Pancreas (tissue), 10 donors: ENCODE data around the gene ID2. TPM values are rescaled to one million over a fixed set of nuclear protein-coding genes. Genes with fewer than 3 reads are reported as not detected.

Source experiments
- ATAC-seq, 4 donors: fragments of 200-7000 bp; cut with Tn5 transposase; one replicate each; pipeline versions ENCODE4 v1.8.0 to v1.9.1; 2020; ENCODE audit warnings: mild to moderate bottlenecking in 4 of 4, moderate library complexity in 4 of 4
- DNase-seq, 6 donors: peaks; one replicate each; pipeline ENCODE4 v3.0.0-alpha.2; 2020
- FAIRE-seq: peaks from 2 replicates; lab custom pipeline; 2012; peaks lifted over from hg19 to GRCh38; lab: Jason Lieb, UNC
- H3K27ac ChIP-seq, 4 donors: fragments of 200-600 bp; sonication (generic); 1 replicate in 3 of 4; 2 replicates in 1 of 4; pipeline versions ENCODE4 v1.5.0 to v1.8.0; 2020
- H3K27me3 ChIP-seq, 4 donors: fragments of 200-600 bp; one replicate each; pipeline ENCODE4 v1.8.0; 2021
- H3K36me3 ChIP-seq, 3 donors: fragments of 200-600 bp; sonication (generic) in 1 of 3; one replicate each; pipeline versions ENCODE4 v1.5.0 to v1.8.0; 2020 to 2021
- H3K4me1 ChIP-seq, 3 donors: fragments of 200-600 bp; one replicate each; pipeline ENCODE4 v1.8.0; 2021
- H3K4me3 ChIP-seq, 4 donors: fragments of 200-600 bp; sonication (generic) in 2 of 4; one replicate each; pipeline versions ENCODE4 v1.5.0 to v1.8.0; 2020 to 2021
- H3K9me3 ChIP-seq, 4 donors: fragments of 200-600 bp; one replicate each; pipeline ENCODE4 v1.8.0; 2021
- WGBS, 2 donors: extraction: QIAGEN DNeasy Blood & Tissue Kit; methylation state at CpG; one replicate each; pipeline ENCODE4 v1.1.7; 2013; 5-methylcytosine and 5-hydroxymethylcytosine counted together
- intact Hi-C, 3 donors: fragments of 100-400 bp; cut with DNase I; formaldehyde crosslinking; loops; one replicate each; pipeline versions ENCODE4 v1.11.1 to v1.14.2; 2022
- polyA plus RNA-seq, 2 donors: library from polyadenylated mRNA; stranded (reverse); fragments of 200-250 nt; gene quantifications; one replicate each; pipeline ENCODE4 v1.2.3, GENCODE V29; 2013
- total RNA-seq, 6 donors: library from RNA; stranded (reverse); fragmentation: NEBNext Ultra II Directional in 4 of 6; extraction: Animal tissue kit (Norgen Biotek cat#: 25700) in 4 of 6; gene quantifications; one replicate each; pipeline versions ENCODE4 v1.2.1 to v1.2.4, GENCODE V29; 2021 to 2023
- TF ChIP-seq, protein P1 (sequence below), 4 donors: fragments of 200-600 bp; sonication (generic) in 3 of 4; IDR thresholded peaks; one replicate each; pipeline versions ENCODE4 v1.5.0 to v1.8.0; 2021; ENCODE audit warnings: antibody characterized with exemption in 4 of 4
- donor health status: healthy with polysubstance abuse.
- donor health status: DM: no; HTN: no; CAD: no; lungs with moderate emphysema.
- donor health status: DM: no; HTN: no; CAD: no.
- donor health status: control.
- donor health status: control.
- donor health status: Bipolar disorder and iron deficiency.
- donor health status: DM: yes; HTN: yes; CAD: no.
- donor health status: DM: no; HTN: no; CAD: no.
- donor health status: DM: no; HTN: no; CAD: no.
- donor health status: DM: yes; HTN: yes; CAD: no.

Gene ID2
- total and polyA plus RNA-seq, 8 donors = 19.3 to 135 (median 30.1) TPM

DNA sequence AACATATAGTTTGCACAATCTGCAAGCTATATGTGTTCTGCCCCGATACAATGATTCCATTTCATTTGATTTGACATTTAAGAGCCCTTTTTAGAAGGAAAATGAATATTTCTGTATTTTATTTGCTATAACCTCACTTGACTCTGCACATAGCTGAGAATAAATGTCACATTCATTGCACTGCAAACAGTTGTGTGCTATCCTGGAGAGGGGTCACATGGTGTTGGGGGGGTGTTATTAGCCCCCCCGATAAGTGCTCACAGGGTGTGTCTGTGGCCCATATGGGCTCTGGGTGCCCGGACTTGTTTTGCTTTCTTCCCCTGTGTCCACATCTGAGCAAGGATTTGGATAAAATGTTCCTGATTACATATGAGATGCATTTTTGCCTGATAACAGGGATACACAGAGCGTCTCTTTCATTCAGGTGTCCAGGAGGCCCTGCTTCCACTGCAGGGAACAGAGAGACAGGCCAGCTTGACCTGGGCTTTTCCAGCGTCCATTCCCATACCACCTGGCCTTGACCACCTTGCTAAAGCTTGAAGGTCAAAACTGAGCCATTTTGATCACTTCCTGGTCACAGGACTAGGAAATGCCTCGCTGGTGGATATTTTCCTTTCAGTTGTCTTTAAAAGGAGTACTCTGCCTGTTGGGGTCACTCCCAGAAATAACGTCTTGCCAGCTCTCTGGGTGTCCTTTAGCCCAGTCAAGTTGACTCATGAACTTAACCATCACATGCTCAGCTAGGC, 38.4 kb upstream of the ID2 start:
- H3K27me3 ChIP-seq = no peaks in the 10 kb centered on the region
- TF ChIP-seq, protein P1, sequence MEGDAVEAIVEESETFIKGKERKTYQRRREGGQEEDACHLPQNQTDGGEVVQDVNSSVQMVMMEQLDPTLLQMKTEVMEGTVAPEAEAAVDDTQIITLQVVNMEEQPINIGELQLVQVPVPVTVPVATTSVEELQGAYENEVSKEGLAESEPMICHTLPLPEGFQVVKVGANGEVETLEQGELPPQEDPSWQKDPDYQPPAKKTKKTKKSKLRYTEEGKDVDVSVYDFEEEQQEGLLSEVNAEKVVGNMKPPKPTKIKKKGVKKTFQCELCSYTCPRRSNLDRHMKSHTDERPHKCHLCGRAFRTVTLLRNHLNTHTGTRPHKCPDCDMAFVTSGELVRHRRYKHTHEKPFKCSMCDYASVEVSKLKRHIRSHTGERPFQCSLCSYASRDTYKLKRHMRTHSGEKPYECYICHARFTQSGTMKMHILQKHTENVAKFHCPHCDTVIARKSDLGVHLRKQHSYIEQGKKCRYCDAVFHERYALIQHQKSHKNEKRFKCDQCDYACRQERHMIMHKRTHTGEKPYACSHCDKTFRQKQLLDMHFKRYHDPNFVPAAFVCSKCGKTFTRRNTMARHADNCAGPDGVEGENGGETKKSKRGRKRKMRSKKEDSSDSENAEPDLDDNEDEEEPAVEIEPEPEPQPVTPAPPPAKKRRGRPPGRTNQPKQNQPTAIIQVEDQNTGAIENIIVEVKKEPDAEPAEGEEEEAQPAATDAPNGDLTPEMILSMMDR (IDR thresholded peaks at IDR 0.05) = no peak
- FAIRE-seq (no peak), DNase-seq (no peak), ATAC-seq (peak in 2 of 4 donors; percentile 23 to 36)
- 67 to 83% methylated on average over 7 of the region's 7 CpGs for WGBS, 2 donors
- H3K9me3 ChIP-seq = no peaks in the 10 kb centered on the region
- intact Hi-C loops = no loop called here
- no peak overlapping the region for H3K4me3 ChIP-seq
- no peaks in the 10 kb centered on the region for H3K4me1 ChIP-seq
- H3K27ac ChIP-seq = no peak overlapping the region
- no peaks in the 10 kb centered on the region for H3K36me3 ChIP-seq

DNA sequence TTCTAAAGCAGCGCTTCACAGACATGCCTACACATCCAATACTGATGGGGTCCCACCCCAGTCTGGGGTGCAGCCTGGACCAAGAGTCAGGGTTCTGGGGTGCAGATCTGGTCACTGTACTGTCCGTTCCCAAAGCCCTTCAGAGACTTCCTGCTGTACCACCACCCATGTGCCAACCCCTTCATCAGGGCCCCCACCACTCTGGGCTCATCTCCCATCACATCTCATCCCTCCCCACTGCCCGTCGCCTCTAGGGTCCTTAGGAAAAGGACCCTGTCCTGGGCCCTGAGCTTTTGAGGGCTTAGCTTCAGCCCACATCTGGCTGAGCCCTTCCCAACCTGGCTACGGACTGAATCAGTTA, 37.9 kb upstream of the ID2 start:
- 87 to 93% methylated on average over 5 of the region's 5 CpGs for WGBS, 2 donors
- H3K9me3 ChIP-seq = no peaks in the 10 kb centered on the region
- no peaks in the 10 kb centered on the region for H3K4me1 ChIP-seq
- no peaks in the 10 kb centered on the region for H3K36me3 ChIP-seq
- FAIRE-seq (no peak), ATAC-seq (no peak), DNase-seq (no peak)
- intact Hi-C loops = no loop called here
- no peaks in the 10 kb centered on the region for H3K27me3 ChIP-seq
- TF ChIP-seq, protein P1 (IDR thresholded peaks at IDR 0.05) = no peak
- no peak overlapping the region for H3K27ac ChIP-seq
- H3K4me3 ChIP-seq = no peak overlapping the region

DNA sequence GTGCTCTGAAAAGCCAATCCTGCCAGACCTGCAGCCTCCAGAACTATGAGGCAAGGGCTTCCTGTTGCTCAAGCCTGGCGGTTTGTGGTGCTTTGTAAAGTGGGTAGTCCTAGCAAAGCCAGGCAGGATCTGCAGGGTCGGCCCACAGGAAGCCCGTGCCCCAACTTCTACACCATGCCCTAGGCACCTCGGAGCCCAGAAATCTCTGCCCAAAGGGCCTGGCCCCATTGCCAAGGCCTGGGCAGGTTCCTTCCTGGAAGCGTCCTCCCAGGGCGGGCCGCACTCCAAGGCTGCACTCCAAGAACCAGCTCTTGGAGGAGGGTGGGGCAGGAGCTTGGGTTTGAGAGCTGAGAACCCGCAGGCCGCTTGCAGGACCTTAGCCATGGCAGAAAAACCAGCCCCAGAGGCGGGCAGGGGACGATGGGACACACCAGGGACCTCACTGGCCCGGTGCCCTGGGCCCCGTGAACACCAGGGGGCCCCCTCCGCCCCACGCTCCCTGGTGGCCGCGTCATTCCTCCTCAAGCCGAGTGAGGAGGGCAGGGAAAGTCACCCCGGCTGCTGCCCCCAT, 37.2 kb upstream of the ID2 start:
- Histone ChIP-seq H3K27me3 (no peaks in the 10 kb centered on the region), H3K4me3 (no peak overlapping the region), H3K9me3 (no peaks in the 10 kb centered on the region), H3K36me3 (no peaks in the 10 kb centered on the region), H3K27ac (no peak overlapping the region), H3K4me1 (no peaks in the 10 kb centered on the region)
- TF ChIP-seq, protein P1 (IDR thresholded peaks at IDR 0.05) = peak in 2 of 4 donors; percentile 17 to 21
- 78 to 84% methylated on average over 14 to 19 of the region's 19 CpGs for WGBS, 2 donors
- FAIRE-seq (no peak), DNase-seq (no peak), ATAC-seq (peak; percentile 37 to 94 (median 58))
- intact Hi-C loops = no loop called here

GRCh38 chr2:8645176-8645831, 36.6 kb upstream of the ID2 start:
- FAIRE-seq (no peak), ATAC-seq (peak in 1 of 4 donors; percentile 9), DNase-seq (no peak)
- no peak overlapping the region for H3K27ac ChIP-seq
- no peak overlapping the region for H3K4me3 ChIP-seq
- no peaks in the 10 kb centered on the region for H3K9me3 ChIP-seq
- no peaks in the 10 kb centered on the region for H3K27me3 ChIP-seq
- intact Hi-C loops = no loop called here
- TF ChIP-seq, protein P1 (IDR thresholded peaks at IDR 0.05) = peak in 1 of 4 donors; percentile 1
- no peaks in the 10 kb centered on the region for H3K36me3 ChIP-seq
- no peaks in the 10 kb centered on the region for H3K4me1 ChIP-seq
- WGBS, 2 donors = 89 to 92% methylated on average over 48 to 51 of the region's 51 CpGs
